Natural killer cell (primary cell): ENCODE results near the gene RNF31. TPM values are rescaled to one million over a fixed set of nuclear protein-coding genes. Genes with fewer than 3 reads are reported as not detected.

ENCODE experiments used
- ATAC-seq, 3 donors: fragments of 150-1000 bp in 2 of 3; fragments of 200-7000 bp in 1 of 3; cut with Tn5 transposase; 1 replicate in 1 of 3; 2 replicates in 2 of 3; pipeline ENCODE4 v1.10.0; 2021; ENCODE audit warnings: mild to moderate bottlenecking in 2 of 3, moderate library complexity in 2 of 3
- DNase-seq, 2 donors: peaks; one replicate each; pipeline versions ENCODE4 v3.0.0 to v3.0.0-alpha.2; 2013 to 2021; ENCODE audit warnings: mixed read lengths in 1 of 2
- H3K27ac ChIP-seq: one replicate; pipeline ENCODE4 v1.5.1; 2013; ENCODE audit warnings: mild to moderate bottlenecking, low read length
- H3K27me3 ChIP-seq: one replicate; pipeline ENCODE4 v1.6.1; 2013; ENCODE audit warnings: low read length; ENCODE audit not compliant: control insufficient read depth, insufficient read depth
- H3K36me3 ChIP-seq: one replicate; pipeline ENCODE4 v1.6.1; 2013; ENCODE audit warnings: low read length; ENCODE audit not compliant: control insufficient read depth, insufficient read depth
- H3K4me1 ChIP-seq: one replicate; pipeline ENCODE4 v1.6.1; 2013; ENCODE audit warnings: low read length; ENCODE audit not compliant: control insufficient read depth, insufficient read depth
- H3K4me3 ChIP-seq: one replicate; pipeline ENCODE4 v1.5.1; 2013; ENCODE audit warnings: low read length
- H3K9me3 ChIP-seq: one replicate; pipeline ENCODE4 v1.6.1; 2013; ENCODE audit warnings: low read length; ENCODE audit not compliant: control insufficient read depth, insufficient read depth
- H3K27ac Mint-ChIP-seq, 2 donors: one replicate each; pipeline ENCODE4 v1.8.0; 2022; ENCODE audit warnings: mild to moderate bottlenecking in 2 of 2, mixed read lengths in 2 of 2, moderate library complexity in 1 of 2
- H3K27me3 Mint-ChIP-seq, 2 donors: one replicate each; pipeline ENCODE4 v1.8.0; 2022; ENCODE audit warnings: low read depth in 2 of 2, mixed read lengths in 2 of 2
- H3K36me3 Mint-ChIP-seq: one replicate; pipeline ENCODE4 v1.8.0; 2022; ENCODE audit warnings: mixed read lengths
- H3K4me1 Mint-ChIP-seq, 2 donors: one replicate each; pipeline ENCODE4 v1.8.0; 2022; ENCODE audit warnings: mixed read lengths in 2 of 2
- H3K4me3 Mint-ChIP-seq: one replicate; pipeline ENCODE4 v1.8.0; 2022; ENCODE audit warnings: mild to moderate bottlenecking, moderate library complexity, mixed read lengths
- H3K9me3 Mint-ChIP-seq, 2 donors: one replicate each; pipeline ENCODE4 v1.8.0; 2022; ENCODE audit warnings: mixed read lengths in 2 of 2
- WGBS: methylation state at CpG from one replicate; pipeline ENCODE4 v1.1.7; 2013; ENCODE audit warnings: missing lambda C conversion rate; ENCODE audit not compliant: insufficient coverage; 5-methylcytosine and 5-hydroxymethylcytosine counted together
- intact Hi-C: fragments of 100-400 bp; cut with micrococcal nuclease; formaldehyde crosslinking; loops from one replicate; pipeline ENCODE4 v1.14.2; 2022
- total RNA-seq, 4 donors: library from RNA; stranded (reverse); fragments of 120-200 nt in 1 of 4; gene quantifications; one replicate each; pipeline versions ENCODE4 v1.2.3 to v1.2.4, GENCODE V29; 2013 to 2022
- TF ChIP-seq, protein P1 (sequence below): fragments of 200-600 bp; IDR thresholded peaks from one replicate; pipeline ENCODE4 v1.8.0; 2022; ENCODE audit warnings: antibody characterized with exemption

The RNF31 gene
- 100 to 1,000 TPM in 2 of 3 donors, 10 to 100 TPM in 1; 96.9 to 134 (median 125) TPM for total RNA-seq
- total RNA-seq (2013): 77.7 TPM

GRCh38 chr14:24146978-24147760 is at the start of gene RNF31:
Gene RNF31, plus strand, starts transcription at chr14:24147498. Its CDS starts 201 bp downstream, at chr14:24147699.
- peak within 1 kb of the TSS; percentile 97 for H3K4me3 Mint-ChIP-seq
- no peaks in the 10 kb centered on the region for H3K27me3 Mint-ChIP-seq
- Histone ChIP-seq H3K27me3 (no peaks in the 10 kb centered on the region), H3K4me1 (peaks cover 29% of the 10 kb centered on the region), H3K4me3 (peak within 1 kb of the TSS; percentile 91), H3K9me3 (no peaks in the 10 kb centered on the region), H3K36me3 (peaks cover 49% of the 10 kb centered on the region), H3K27ac (peak within 1 kb of the TSS; percentile 88)
- intact Hi-C loops: loop anchor here (1.0 to 2.0 kb wide), 6 partner anchors 11 to 124 kb away; partner anchors contain the start of genes CHMP4A, DCAF11, IPO4 and IRF9
- no peaks in the 10 kb centered on the region for H3K9me3 Mint-ChIP-seq
- DNase-seq (peak; percentile 95 to 99), ATAC-seq (peak; percentile 86 to 95 (median 86))
- peaks cover 53 to 73% of the 10 kb centered on the region in 2 donors for H3K4me1 Mint-ChIP-seq
- peak within 1 kb of the TSS; percentile 94 for H3K27ac Mint-ChIP-seq
- TF ChIP-seq, protein P1, sequence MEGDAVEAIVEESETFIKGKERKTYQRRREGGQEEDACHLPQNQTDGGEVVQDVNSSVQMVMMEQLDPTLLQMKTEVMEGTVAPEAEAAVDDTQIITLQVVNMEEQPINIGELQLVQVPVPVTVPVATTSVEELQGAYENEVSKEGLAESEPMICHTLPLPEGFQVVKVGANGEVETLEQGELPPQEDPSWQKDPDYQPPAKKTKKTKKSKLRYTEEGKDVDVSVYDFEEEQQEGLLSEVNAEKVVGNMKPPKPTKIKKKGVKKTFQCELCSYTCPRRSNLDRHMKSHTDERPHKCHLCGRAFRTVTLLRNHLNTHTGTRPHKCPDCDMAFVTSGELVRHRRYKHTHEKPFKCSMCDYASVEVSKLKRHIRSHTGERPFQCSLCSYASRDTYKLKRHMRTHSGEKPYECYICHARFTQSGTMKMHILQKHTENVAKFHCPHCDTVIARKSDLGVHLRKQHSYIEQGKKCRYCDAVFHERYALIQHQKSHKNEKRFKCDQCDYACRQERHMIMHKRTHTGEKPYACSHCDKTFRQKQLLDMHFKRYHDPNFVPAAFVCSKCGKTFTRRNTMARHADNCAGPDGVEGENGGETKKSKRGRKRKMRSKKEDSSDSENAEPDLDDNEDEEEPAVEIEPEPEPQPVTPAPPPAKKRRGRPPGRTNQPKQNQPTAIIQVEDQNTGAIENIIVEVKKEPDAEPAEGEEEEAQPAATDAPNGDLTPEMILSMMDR: no peak
- peaks cover 7% of the 10 kb centered on the region for H3K36me3 Mint-ChIP-seq
- WGBS: under 1% methylated on average over 57 of the region's 57 CpGs

DNA sequence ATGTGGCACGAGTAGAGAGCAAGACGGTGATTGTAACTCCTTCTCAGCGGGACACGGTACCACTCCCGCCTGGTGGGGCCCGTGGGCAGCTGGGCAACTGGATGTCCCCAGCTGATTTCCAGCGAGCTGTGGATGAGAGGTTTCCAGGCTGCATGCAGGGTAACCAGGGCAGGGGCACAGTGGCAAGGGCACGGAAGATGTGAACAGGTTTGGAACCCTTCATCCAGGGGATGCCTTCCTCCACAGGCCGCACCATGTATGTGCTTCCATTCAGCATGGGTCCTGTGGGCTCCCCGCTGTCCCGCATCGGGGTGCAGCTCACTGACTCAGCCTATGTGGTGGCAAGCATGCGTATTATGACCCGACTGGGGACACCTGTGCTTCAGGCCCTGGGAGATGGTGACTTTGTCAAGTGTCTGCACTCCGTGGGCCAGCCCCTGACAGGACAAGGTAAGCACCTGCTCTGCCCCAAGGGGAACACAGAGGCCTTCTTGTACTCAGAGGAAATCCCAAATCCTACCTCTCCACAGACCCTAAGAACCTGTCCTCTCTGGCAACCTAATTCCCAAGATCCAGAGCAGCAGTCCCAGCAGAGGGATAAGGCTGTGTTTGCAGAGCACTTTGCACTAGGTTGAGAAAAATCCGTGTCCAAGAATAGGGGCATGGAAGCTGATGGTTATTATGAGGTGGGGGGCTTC is 48.9 kb upstream of the RNF31 start:
- no peak overlapping the region for H3K27ac Mint-ChIP-seq
- H3K36me3 Mint-ChIP-seq: no peaks in the 10 kb centered on the region
- H3K9me3 Mint-ChIP-seq: no peaks in the 10 kb centered on the region
- no peaks in the 10 kb centered on the region for H3K27me3 ChIP-seq
- peaks cover 17 to 27% of the 10 kb centered on the region in 2 donors for H3K4me1 Mint-ChIP-seq
- H3K36me3 ChIP-seq: peaks cover 13% of the 10 kb centered on the region
- no peak overlapping the region for H3K4me3 ChIP-seq
- no peak overlapping the region for H3K27ac ChIP-seq
- no peaks in the 10 kb centered on the region for H3K27me3 Mint-ChIP-seq
- TF ChIP-seq, protein P1: no peak
- no peaks in the 10 kb centered on the region for H3K9me3 ChIP-seq
- DNase-seq (no peak), ATAC-seq (no peak)
- 96% methylated on average over 16 of the region's 16 CpGs for WGBS
- intact Hi-C loops: no loop called here
- H3K4me3 Mint-ChIP-seq: no peak overlapping the region
- H3K4me1 ChIP-seq: peaks cover 20% of the 10 kb centered on the region

DNA sequence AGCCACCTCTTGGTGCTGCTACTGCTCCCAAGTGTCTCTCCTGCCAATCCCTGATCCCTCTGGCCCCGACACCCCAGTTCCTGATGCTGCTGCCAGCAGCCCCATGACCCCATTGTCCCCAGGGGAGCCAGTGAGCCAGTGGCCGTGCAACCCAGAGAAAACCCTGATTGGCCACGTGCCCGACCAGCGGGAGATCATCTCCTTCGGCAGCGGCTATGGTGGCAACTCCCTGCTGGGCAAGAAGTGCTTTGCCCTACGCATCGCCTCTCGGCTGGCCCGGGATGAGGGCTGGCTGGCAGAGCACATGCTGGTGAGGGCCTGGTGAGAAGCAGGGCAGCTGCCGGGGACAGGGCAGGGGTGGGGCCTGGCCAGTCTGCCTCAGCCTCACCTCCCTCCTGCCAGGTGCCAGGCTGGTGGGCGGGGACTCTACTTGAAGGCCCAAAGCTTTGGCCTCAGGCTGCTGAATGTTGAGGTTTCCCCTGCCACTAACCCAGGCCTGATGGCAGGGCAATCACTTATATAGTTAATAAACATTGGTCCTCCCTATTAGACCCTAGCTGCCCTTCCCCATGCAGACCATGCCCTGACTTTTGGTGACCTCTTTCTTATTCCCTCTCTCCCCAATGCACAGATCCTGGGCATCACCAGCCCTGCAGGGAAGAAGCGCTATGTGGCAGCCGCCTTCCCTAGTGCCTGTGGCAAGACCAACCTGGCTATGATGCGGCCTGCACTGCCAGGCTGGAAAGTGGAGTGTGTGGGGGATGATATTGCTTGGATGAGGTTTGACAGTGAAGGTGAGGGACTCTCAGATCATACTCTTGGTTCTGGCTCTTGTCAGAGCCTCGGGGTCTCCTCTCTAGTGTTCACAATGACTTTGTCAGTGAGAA is 48.1 kb upstream of the RNF31 start:
- Mint-ChIP-seq H3K4me1 (peaks cover 14 to 23% of the 10 kb centered on the region in 2 donors), H3K36me3 (peaks cover 2% of the 10 kb centered on the region), H3K27ac (no peak overlapping the region), H3K4me3 (no peak overlapping the region), H3K27me3 (no peaks in the 10 kb centered on the region), H3K9me3 (no peaks in the 10 kb centered on the region)
- H3K4me1 ChIP-seq: peaks cover 15% of the 10 kb centered on the region
- no peak for ATAC-seq
- H3K9me3 ChIP-seq: no peaks in the 10 kb centered on the region
- H3K27ac ChIP-seq: no peak overlapping the region
- intact Hi-C loops: no loop called here
- DNase-seq: no peak
- no peak overlapping the region for H3K4me3 ChIP-seq
- TF ChIP-seq, protein P1: no peak
- peaks cover 17% of the 10 kb centered on the region for H3K36me3 ChIP-seq
- no peaks in the 10 kb centered on the region for H3K27me3 ChIP-seq
- 95% methylated on average over 17 of the region's 17 CpGs for WGBS
